CD4-positive, alpha-beta T cell treated with Interleukin-15 for 1 hour (primary cell): ENCODE results near the gene LRP5.
"Not testable (repeated sequence)": the region's sequence is repeated elsewhere in the genome, so short reads cannot be mapped to it uniquely, and the experiment has no call there.

Experiments
- DNase-seq: peaks from one replicate; pipeline ENCODE4 v3.0.0-alpha.2; 2020

Gene LRP5

DNA sequence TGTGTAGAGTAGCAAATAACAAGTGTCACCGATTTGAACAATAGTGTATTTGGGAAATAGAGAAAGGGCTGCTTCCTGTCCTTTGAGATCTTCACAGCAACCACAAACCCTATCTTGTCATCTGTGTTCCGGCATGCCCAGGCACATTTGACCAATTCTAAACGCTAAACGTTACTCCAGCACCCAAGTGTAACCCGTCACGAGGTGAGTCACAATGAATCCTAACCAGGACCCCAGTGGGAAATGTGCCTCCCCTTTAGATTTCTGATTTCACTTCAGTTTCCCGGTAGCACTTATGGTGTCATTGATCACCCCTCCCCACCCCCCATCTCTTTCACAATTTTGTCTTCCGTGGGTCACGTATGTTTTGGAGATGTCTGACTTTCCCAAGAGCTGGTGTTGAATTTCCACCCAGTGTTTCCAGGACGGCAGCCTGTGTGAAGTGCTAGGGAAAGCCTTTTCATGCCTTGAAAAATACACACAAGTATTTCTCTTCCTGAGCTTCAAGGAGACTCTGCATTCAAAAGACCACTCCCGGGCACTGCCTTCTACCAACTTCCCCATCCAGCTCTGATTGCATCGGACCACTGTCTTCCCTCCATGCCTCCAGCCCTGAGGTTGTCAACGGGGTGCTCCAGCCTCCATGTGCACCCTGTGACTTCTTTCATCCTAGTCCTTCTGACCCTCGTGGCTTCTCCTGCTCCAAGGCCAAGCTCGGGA, 30.1 kb upstream of the LRP5 start:
- DNase-seq: peak; percentile 50

DNA sequence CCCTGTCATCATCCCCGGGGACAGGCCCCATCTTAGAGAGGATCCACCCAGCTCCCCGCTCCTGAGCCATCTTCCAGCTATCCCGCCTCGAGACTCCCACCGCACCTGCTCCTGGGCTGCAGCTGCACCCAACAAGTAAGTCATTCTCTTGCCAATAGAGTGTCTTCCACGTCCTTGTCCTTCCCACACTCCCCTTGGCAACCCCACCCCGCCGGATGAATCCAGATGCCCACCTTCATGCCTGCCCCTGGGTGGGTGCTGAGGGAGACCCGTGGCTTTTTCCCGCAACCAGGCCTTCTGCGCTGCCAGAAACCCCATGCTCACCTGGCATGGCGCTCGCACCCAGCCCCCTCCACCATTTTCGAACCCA, 29.5 kb upstream of the LRP5 start:
- no peak for DNase-seq

DNA sequence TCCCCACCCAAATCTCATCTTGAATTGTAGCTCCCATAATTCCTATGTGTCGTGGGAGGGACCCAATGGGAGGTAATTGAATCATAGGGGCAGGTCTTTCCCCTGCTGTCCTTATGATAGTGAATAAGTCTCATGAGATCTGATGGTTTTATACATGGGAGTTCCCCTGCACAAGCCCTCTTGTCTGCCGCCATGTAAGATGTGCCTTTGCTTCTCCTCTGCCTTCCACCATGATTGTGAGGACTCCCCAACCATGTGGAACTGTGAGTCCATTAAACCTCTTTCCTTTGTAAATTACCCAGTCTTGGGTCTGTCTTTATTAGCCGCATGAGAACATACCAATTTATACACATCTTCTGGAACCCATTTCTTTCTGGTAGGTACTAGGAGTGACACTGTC, 27.8 kb upstream of the LRP5 start:
- DNase-seq: not testable (repeated sequence)

DNA sequence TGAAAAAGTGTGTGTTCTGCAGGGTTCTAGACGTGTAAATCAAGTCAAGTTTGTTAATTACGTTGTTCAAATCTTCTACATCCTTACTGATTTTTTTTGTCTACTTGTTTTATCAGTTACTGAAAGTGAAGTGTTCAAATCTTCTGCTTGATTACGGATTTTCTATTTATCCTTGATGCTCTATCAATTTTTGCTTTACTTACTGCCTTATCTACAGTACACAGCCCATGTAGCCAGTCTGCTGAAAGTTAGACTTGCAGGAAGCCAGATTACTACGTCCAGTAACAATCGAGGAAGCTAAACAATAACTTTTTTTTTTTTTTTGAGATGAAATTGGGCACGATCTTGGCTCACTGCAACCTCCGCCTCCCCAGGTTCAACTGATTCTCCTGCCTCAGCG, 25.0 kb upstream of the LRP5 start:
- no peak for DNase-seq

DNA sequence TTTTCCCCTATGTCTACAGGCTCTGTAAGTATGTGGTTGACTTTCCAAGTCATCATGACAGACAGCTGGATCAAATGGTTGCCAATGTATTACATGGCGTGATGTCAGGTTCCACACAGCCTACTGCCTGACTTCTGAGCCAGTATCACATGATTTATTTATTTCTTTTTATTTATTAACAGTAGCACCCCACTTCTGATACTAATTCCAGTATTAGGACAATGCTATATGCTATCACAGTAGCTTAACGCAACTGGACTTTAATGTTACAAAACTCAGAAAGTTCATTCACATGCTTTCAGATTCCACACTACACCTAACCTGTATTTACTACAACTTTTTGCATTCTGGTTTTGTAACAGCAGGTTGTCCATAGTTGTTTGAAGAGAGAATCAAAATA, 22.9 kb upstream of the LRP5 start:
- DNase-seq: no peak

DNA sequence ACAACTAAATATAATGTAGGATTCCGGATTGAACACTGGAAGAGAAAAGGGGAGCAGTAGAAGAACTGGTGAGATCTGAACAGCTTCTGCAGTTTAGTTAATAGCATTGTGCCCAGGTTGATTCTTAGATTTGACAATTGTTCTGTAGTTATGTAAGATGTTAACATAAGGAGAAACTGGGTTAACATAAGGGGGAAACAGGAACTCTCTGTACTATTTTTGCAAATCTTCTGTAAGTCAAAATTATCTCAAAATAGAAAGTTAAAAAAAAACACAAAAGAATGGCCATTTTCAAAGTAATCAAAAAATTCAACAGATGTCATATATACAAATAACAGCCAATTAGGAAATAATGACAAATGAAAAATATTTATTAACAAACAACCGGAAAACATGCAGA, 18.7 kb upstream of the LRP5 start:
- no peak for DNase-seq

DNA sequence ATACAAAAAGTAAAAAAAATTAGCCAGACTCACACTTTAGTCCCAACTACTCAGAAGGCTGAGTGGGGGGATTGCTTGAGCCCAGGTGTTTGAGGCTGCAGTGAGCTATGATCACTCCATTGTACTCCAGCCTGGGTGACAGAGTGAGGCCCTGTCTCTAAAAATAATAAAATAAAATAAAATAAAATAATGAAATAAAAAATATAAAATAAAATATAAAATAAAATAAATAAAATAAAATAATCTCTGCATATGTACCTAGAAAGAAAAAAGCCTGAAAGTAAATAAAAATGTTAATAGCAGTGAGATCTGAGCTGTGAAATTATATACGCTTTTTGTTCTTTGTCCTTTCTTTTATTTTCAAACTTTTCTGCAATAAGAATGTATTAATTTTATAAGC, 17.1 kb upstream of the LRP5 start:
- DNase-seq: no peak

DNA sequence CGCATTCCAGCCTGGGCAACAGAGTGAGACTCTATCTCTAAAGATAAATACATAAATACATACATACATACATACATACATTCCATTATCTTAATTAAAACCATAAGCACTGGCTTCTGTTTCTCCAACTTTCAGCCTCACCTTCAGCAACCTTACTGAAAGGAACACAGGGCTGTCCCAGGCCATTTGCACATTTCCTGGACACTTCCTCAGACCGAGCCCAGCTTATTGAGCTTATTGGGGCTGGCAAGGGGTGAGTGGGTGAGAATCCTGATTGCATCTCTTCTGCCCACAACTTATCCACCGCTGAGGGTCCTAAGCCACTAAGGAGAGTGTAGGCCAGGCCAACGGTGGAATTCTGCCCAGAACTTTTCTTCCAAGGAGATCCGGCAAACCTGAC, 16.5 kb upstream of the LRP5 start:
- DNase-seq: no peak

DNA sequence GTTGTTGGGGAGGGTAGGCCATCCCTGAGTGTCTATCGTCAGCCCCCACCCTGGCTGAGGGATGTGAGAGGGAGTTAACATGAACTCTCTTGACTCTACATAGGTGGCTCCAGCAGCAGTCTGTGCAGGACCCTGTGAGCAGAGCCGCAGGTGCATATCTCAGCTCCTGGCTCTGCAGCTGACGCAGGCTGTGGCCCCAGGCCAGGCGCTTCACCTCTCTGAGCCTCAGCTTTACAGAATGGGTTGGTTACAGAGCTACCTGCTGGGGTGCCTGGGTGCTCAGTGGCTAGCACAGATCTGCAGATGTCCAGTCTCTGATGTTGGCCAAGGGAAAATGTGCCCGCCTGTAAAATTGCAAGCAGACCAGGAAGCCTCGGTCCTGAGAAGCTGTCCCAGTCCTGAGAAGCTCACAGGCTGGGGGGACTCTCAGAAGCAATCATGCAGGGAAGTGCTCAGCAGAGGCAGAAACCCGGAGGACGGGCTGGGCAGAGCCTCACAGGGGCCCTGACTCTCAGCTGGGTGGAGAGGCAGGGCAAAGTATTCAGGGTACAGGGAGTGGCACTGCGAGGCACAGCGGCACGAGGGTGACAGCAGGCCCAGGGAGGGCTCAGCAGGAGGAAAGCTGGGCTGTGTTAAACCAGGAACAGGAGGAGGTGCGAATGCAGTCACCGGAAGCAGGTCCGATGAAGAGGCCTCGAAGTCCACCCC, 15.9 kb upstream of the LRP5 start:
- no peak for DNase-seq

DNA sequence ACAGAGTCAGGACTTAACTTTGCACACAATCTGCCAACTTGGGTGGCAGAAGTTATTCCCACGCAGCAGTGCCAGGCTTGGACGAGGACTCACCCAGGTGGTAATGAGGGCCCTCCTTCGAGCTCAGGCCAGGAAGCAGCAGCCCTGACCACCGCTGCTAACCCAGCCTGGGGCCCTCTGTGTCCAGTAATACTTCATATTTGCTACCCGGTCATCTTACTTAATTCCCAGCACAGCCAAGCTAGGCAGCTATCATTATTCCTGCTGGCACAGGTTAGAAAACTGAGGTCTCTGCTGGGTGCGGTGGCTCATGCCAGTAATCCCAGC, 15.4 kb upstream of the LRP5 start:
- DNase-seq: no peak

DNA sequence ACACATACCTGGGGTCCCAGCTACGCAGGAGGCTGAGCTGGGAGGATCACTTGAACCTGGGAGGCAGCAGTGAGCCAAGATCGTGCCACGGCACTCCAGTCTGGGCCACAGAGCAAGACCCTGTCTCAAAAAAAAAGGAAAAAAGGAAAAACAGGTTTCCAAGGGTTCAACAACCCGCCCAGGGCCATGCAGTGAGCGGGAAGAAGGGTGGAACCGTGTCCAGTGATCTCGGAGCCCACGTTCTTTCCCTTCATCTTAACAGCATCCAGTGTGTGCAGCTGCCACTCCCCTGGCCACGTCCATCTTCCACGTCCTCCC, 14.9 kb upstream of the LRP5 start:
- no peak for DNase-seq

DNA sequence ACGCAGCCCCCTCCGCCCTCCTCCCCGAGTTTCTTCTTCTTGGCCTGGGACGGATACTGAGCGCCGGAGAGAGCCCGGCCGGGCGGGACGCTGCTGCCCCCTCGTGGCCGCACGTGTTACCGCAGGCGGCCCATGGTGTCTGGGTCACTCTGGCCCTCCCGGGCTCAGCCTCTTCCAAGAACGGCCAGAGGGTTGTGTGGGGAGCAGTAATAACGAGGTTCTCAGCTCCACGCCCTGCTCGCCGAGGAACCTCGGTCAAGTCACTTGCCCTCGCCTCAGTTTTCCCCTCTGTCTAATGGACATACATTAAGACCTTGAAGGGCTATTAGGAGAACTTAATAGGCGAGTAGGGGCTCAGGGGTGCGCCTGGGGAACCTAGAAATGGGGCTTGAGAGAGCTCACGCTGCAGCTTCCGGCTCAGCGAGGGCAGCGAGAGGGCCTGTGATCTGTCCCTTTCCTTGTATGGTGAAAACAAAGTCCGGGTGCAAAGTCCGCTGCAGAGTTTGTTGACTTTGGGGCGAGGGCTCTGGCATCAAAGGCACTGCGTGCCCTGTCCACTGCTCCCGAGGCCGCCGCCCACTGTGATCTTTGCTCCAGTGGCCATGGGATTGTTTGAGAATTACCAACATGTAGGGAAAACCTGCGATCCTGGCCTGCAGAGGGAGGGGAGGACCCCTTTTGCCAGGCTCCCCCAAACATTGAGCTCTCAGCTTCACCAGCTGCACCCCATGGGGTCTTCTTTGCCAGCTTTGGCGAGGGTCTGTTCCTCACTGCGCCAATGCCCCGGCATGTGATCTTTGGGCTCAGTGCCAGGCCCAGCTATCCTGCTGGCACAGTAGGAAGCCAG, 14.4 kb upstream of the LRP5 start:
- peak; percentile 74 for DNase-seq

DNA sequence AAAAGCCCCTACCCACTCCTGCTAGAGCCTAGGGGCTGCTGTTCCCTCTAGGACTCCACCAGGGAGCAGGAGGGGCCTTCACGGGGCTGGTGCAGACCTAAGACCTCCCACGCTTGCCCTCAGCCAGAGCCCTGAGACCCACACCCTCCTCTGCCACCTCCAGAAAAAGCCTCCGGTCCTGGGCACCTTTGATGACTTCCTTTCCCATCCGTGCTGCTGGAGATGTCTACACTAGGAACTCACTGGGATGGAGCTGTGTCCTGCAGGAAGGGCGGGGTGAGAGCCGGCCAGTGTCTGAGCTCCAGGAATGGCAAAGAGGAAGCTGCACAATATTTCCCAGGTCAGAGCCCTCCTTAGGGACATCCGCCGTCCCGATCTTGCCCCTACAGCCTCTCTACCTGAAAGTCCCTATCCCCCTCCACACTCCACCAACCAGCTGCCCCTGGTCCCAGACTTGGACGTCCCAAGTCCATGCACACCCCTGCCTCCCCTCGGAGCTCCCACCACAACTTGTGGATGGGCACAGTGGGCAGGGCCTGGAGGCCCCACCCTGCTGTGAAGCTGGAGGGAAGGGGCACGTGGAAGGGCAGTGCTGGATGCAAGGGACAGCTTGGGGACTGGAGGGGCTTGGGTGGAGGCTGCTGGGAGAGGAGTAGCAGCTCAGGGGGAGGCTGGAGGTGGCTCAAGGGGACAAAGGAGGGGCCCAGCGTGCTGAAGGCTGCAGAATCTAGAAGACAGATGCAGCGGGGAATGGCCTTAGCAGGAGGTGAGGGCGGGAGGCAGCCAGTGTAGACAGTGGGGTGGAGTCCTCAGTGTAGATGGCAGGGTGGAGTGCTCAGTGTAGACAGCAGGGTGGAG, 13.5 kb upstream of the LRP5 start:
- no peak for DNase-seq

DNA sequence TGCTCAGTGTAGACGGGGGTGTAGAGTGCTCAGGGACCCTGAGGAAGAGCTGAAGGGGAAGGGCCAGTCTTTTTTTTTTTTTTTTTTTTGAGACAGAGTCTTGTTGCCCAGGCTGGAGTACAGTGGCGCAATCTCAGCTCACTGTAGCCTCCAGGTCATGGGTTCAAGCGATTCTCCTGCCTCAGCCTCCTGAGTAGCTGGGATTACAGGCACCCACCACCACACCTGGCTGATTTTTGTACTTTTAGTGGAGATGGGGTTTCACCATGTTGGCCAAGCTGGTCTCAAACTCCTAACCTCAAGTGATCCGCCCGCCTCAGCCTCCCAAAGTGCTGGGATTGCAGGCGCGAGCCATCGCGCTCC, 12.9 kb upstream of the LRP5 start:
- DNase-seq: not testable (repeated sequence)

DNA sequence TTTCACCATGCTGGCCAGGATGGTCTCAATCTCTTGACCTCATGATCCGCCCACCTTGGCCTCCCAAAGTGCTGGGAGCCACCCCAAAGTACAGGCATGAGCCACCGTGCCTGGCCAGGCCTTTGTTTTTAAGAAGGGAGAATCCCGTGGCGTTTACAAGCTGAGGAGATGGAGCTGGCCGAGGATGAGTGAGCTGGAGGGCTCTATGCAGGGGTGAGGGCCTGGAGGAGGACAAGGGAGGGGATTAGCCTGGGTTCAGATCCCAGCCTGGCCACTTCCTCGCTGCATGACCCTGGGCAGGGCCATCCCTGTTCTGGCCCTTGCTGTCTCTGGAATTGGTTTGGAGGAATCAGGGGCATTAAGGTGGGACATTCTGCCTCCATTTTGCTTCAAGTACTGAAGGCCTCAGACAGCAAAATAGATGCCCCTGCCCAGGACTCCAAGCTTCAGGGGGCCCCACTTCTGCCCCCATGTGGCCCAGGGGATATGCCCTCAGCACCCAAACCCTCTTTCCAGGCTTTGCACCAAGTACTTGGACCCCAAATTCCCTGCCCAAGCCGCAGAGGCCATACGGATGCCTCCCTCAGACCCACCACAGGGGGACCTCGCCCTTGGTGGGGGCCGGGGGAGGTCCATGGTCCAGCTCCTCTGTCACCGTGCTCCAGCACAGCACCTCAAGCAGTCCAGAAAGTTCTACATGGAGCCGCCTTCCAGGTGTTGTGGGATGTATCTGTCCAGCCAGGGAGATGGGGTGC, 12.1 kb upstream of the LRP5 start:
- DNase-seq: no peak

DNA sequence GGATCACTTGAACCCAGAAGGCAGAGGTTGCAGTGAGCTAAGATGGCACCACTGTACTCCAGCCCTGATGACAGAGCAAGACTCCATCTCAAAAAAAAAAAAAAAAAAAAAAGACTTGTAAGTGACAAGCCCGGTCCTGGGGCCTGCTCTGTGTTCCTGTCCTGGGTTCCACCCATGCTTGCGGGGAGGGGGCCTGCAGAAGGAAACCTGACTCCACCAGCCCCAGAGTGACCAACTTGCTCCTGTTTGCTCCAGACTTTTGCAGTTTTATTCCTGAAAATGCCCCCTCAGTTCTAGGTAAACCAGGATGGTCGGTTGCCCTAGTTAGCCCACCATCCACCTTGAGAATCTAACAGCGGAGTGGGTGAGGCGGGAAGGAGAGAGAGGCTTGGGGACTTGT, 10.1 kb upstream of the LRP5 start:
- DNase-seq: no peak

DNA sequence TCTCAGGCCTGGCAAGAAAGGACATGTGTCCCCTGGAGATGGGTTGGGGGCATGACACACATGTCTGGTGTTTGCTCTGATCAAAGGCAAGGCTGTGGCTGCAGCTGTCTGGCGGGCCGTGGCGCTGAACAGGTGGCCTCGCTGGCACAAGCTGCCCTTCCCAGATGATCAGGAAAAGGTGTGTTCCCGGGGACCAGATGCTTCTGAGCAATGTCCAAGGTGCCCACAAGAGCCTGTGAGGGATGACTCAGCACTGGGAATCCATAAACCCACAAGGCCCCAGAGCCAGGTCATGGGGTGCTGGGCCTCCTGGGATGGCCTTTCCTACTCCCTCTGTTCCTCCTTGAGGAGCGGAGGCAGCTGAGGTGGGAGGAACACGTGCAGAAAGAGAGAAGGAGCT, 9.7 kb upstream of the LRP5 start:
- no peak for DNase-seq

DNA sequence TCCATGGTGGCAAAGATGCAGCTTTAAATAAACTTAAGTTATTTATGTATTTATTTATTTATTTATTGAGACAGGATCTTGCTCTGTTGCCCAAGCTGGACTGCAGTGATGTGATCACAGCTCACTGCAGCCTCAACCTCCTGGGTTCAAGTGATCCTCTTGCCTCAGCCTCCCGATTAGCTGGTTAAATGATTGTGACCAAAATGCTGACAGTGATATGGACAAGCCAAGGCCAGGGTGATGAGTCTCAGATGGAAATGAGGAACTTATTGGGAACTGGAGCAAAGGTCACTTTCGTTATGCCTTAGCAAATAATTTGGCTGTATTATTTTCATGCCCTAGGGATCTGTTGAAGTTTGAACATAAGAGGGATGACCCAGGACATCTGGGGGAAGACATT, 9.3 kb upstream of the LRP5 start:
- no peak for DNase-seq

DNA sequence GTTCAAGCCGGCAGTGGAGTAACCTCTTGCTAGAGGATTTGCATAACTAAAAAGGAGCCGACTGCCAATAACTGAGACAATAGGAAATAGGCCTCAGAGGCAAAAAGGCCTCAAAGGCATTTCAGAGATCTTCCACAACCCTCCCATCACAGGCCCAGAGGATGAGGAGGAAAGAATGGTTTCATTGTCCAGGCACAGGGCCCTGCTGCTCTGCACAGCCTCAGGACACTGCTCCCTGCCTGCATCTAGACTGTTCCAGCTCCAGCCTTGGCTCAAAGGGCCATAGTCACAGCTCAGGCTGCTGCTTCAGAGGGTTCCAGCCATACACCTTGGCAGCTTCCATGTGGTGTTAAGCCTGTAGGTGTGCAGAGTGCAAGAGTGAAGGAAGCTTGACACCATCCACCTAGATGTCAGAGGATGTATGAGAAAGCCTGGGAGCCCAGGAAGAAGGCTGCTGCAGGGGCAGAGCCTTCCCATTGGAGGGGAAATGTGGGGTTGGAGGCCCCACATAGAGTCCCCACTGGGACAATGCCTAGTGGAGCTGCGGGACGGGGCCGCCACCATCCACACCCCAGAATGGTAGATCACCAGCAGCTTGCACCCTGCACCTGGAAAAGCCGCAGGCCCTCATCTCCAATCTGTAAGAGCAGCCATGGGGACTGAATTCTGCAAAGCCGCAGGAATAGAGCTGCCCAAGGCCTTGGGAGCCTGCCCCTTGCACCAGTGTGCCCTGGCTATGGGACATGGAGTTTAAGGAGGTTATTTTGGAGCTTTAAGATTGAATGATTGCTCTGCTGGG, 8.2 kb upstream of the LRP5 start:
- DNase-seq: no peak

DNA sequence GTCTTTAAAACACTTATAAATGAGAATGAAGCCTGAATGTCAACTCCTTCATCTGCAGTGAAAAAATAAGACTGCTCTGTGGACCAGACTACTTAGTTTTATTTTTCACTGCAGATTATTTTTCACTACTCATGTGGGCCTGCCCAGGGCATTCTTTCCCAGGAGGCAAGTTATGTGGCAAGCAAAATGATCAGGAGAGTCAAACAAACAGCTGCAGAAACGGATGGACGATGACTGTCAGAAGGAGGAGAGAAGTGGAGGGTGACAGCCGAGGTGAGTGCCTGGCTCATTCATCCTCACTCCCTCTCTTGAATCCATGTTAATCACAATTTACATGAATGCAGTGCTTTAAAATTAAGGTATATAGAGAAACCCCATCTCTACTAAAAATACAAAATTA, 5.8 kb upstream of the LRP5 start:
- DNase-seq: no peak

DNA sequence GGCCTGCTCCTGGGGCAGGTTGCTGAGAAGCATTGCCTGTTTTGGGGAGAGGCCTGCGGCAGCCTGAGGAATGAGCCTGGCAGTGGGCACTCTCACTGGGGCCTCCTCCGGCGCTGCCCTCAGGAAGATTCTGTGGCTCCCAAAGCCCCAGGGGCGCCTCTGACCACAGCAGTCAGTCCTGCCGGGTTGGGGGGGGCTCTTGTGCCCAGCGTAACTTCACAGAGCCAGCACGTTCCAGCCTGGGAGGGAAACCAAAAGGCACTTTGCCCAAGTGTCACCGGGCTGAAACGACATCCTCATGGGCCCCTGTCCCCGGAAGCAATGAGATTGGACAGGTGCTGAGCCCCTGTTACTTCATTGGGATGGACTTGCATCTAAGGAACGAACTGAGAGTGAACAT, 4.3 kb upstream of the LRP5 start:
- DNase-seq: no peak

DNA sequence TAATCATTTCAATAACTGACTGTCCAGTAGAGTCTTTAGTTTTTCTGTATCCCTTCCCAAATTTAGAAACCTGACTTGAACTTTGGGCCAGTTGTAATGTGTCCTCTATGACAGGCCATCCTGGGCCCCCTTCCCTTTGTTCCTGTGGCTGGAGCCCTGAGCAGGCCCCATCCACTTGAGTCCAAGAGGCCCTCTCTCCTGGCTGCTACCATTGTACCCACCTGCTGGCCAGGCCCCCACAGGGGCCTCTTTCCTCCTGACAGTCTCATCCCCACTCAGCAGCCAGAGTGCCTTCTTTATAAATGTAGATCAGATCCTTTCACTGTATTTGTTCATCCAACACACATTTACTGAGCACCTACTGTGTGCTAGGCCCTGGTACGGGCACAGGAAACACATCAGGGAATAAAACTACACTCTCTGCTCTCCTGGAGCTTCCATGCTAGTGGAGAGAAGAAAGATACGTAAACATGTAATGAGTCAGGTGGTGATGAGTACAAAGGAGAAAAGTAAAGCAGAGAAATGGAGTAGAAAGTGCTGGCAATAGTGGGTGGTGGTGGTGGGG, 2.7 kb upstream of the LRP5 start:
- no peak for DNase-seq
